GM12874 (cell line): ENCODE results near the gene KLF5.

Experiments used
- CTCF ChIP-seq: IDR thresholded peaks from 2 replicates; pipeline ENCODE4 v1.5.1; 2011; ENCODE audit warnings: low read depth, mild to moderate bottlenecking, control low read depth, low read length, moderate library complexity; ENCODE audit not compliant: insufficient read depth

KLF5 gene

GRCh38 chr13:73090116-73090822 is 31.5 kb downstream of the KLF5 start:
- TF ChIP-seq CTCF = no peak

GRCh38 chr13:73090823-73091187 is 32.0 kb downstream of the KLF5 start:
- no peak for TF ChIP-seq CTCF

- TF ChIP-seq CTCF = no peak
Observed at GRCh38 chr13:73092829-73093228, 34.0 kb downstream of the KLF5 start.

GRCh38 chr13:73096173-73096572 is 37.4 kb downstream of the KLF5 start:
- no peak for TF ChIP-seq CTCF

GRCh38 chr13:73096638-73097037 is 37.8 kb downstream of the KLF5 start:
- TF ChIP-seq CTCF = no peak

GRCh38 chr13:73101351-73102007 is 42.7 kb downstream of the KLF5 start:
- TF ChIP-seq CTCF = no peak

GRCh38 chr13:73103238-73103637 is 44.4 kb downstream of the KLF5 start:
- TF ChIP-seq CTCF = no peak
